Transverse colon (tissue), 4 donors: Measurements from ENCODE around the gene OCA2. TPM values are rescaled to one million over a fixed set of nuclear protein-coding genes. Genes with fewer than 3 reads are reported as not detected.

Source experiments
- DNase-seq: peaks from one replicate; pipeline ENCODE4 v3.0.0-alpha.2; 2019
- H3K27ac ChIP-seq, 4 donors: fragments of 200-600 bp; sonication (generic); 2 replicates each; pipeline ENCODE4 v1.5.1; 2016 to 2018; ENCODE audit warnings: inconsistent platforms in 4 of 4
- H3K27me3 ChIP-seq: fragments of 200-600 bp; sonication (generic); 2 replicates; pipeline ENCODE4 v1.5.1; 2017; ENCODE audit warnings: inconsistent platforms
- H3K36me3 ChIP-seq, 4 donors: fragments of 200-600 bp; sonication (generic); 2 replicates each; pipeline ENCODE4 v1.5.1; 2017 to 2019; ENCODE audit warnings: inconsistent platforms in 4 of 4
- H3K4me1 ChIP-seq, 4 donors: fragments of 200-600 bp; sonication (generic); 2 replicates each; pipeline ENCODE4 v1.5.1; 2017 to 2020; ENCODE audit warnings: inconsistent platforms in 4 of 4
- H3K4me3 ChIP-seq, 4 donors: fragments of 200-600 bp; sonication (generic); 1 replicate in 1 of 4; 2 replicates in 3 of 4; pipeline versions ENCODE4 v1.5.1 to v1.6.1; 2017 to 2019; ENCODE audit warnings: inconsistent platforms in 4 of 4
- H3K9me3 ChIP-seq, 2 donors: fragments of 200-600 bp; sonication (generic); 2 replicates each; pipeline ENCODE4 v1.5.1; 2017 to 2019; ENCODE audit warnings: inconsistent platforms in 2 of 2
- EP300 ChIP-seq: sonication (generic); formaldehyde crosslinking; IDR thresholded peaks from one replicate; pipeline ENCODE4 v1.6.1; 2017; ENCODE audit warnings: antibody characterized with exemption, low read depth
- POLR2A ChIP-seq: fragments of 450-650 bp; IDR thresholded peaks from one replicate; pipeline ENCODE4 v1.6.1; 2016; ENCODE audit warnings: antibody characterized with exemption, mild to moderate bottlenecking, moderate library complexity
- POLR2AphosphoS5 ChIP-seq, 3 donors: sonication (generic); formaldehyde crosslinking; IDR thresholded peaks; one replicate each; pipeline ENCODE4 v1.6.1; 2016; ENCODE audit warnings: antibody characterized with exemption in 3 of 3
- WGBS, 2 donors: methylation state at CpG; one replicate each; pipeline ENCODE4 v1.1.5; 2018; ENCODE audit warnings: low coverage in 1 of 2; 5-methylcytosine and 5-hydroxymethylcytosine counted together
- in situ Hi-C, 4 donors: fragments of 200-750 bp; cut with MboI; loops; one replicate each; pipeline versions ENCODE4 v1.15.0 to v1.15.1; 2017; ENCODE audit warnings: low sequenced_read_pairs in 3 of 4, low pct_ligation_motif_present in 1 of 4, low pct_unique_long_range_greater_than_20kb in 1 of 4
- intact Hi-C: fragments of 100-400 bp; cut with DNase I; formaldehyde crosslinking; loops from one replicate; pipeline ENCODE4 v1.15.1; 2023; ENCODE audit warnings: low total_unique reads
- total RNA-seq, 4 donors: library from RNA; depleted of rRNA; stranded (reverse); fragments of >200 nt; gene quantifications; one replicate each; pipeline ENCODE4 v1.1.0, GENCODE V29; 2016
- TF ChIP-seq, protein P1 (sequence below), 5 experiments: fragments of 200-600 bp in 3 of 5; fragments of 450-650 bp in 2 of 5; sonication (generic) in 3 of 5; IDR thresholded peaks; 1 replicate in 2 of 5; 2 replicates in 3 of 5; pipeline ENCODE4 v1.5.1; 2016 to 2017; ENCODE audit warnings: antibody characterized with exemption in 5 of 5, inconsistent platforms in 3 of 5, mild to moderate bottlenecking in 2 of 5, moderate library complexity in 1 of 5

OCA2 gene
- total RNA-seq, 4 donors from 2014 or later = 1.4 to 1.9 TPM; not detected in 2

DNA sequence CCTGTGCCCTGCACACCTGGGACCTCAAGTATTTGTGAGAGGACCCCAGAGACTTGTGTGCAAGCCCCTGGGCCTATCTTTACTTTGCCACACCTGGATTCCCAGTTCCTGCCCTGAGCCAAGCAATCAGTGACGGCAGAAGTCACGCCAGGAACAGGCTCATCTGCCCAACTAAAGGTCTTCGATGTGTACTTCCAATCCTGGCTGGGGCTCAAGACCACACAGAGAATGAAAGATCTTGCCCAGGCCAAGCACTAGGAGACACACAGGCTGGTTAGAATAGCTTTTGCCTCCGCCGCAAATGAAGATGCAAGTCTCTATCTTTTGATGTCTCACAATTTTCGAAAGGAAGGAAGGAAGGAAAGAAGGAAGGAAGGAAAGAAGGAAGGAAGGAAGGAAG lies 228.8 kb downstream of the OCA2 start:
- no peaks in the 10 kb centered on the region for H3K36me3 ChIP-seq
- H3K9me3 ChIP-seq = no peaks in the 10 kb centered on the region
- no peak for DNase-seq
- H3K4me3 ChIP-seq = no peak overlapping the region
- H3K27ac ChIP-seq = no peak overlapping the region
- no peaks in the 10 kb centered on the region for H3K27me3 ChIP-seq
- in situ Hi-C loops (no loop called here), intact Hi-C loops (no loop called here)
- 71% methylated on average over 6 of the region's 6 CpGs; no CpG with 5 or more reads in 1 of the 2 donors for WGBS, 2 donors
- H3K4me1 ChIP-seq = no peaks in the 10 kb centered on the region
- TF ChIP-seq POLR2AphosphoS5 (IDR thresholded peaks at IDR 0.05) = no peak
- TF ChIP-seq EP300 = no peak
- no peak for TF ChIP-seq POLR2A
- TF ChIP-seq, protein P1, sequence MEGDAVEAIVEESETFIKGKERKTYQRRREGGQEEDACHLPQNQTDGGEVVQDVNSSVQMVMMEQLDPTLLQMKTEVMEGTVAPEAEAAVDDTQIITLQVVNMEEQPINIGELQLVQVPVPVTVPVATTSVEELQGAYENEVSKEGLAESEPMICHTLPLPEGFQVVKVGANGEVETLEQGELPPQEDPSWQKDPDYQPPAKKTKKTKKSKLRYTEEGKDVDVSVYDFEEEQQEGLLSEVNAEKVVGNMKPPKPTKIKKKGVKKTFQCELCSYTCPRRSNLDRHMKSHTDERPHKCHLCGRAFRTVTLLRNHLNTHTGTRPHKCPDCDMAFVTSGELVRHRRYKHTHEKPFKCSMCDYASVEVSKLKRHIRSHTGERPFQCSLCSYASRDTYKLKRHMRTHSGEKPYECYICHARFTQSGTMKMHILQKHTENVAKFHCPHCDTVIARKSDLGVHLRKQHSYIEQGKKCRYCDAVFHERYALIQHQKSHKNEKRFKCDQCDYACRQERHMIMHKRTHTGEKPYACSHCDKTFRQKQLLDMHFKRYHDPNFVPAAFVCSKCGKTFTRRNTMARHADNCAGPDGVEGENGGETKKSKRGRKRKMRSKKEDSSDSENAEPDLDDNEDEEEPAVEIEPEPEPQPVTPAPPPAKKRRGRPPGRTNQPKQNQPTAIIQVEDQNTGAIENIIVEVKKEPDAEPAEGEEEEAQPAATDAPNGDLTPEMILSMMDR (IDR thresholded peaks at IDR 0.05) = no peak

- intact Hi-C loops = no loop called here
- WGBS, 2 donors = 88 to 93% methylated on average over 3 to 17 of the region's 17 CpGs
- Histone ChIP-seq H3K27me3 (no peaks in the 10 kb centered on the region), H3K9me3 (no peaks in the 10 kb centered on the region), H3K4me3 (no peak overlapping the region), H3K27ac (no peak overlapping the region), H3K36me3 (no peaks in the 10 kb centered on the region), H3K4me1 (no peaks in the 10 kb centered on the region)
- TF ChIP-seq EP300 (no peak), POLR2AphosphoS5 (IDR thresholded peaks at IDR 0.05) (no peak), POLR2A (no peak)
- TF ChIP-seq, protein P1 (IDR thresholded peaks at IDR 0.05) = no peak
- DNase-seq = no peak
- in situ Hi-C loops = no loop called here
These were observed 229.3 kb downstream of the OCA2 start for GRCh38 chr15:27869697-27870281.

GRCh38 chr15:27868828-27869404 lies 230.2 kb downstream of the OCA2 start:
- TF ChIP-seq, protein P1 (IDR thresholded peaks at IDR 0.05) = no peak
- no peaks in the 10 kb centered on the region for H3K36me3 ChIP-seq
- DNase-seq = no peak
- in situ Hi-C loops = no loop called here
- no peak overlapping the region for H3K4me3 ChIP-seq
- no peaks in the 10 kb centered on the region for H3K9me3 ChIP-seq
- no peaks in the 10 kb centered on the region for H3K4me1 ChIP-seq
- 84 to 86% methylated on average over 1 to 10 of the region's 10 CpGs for WGBS, 2 donors
- H3K27ac ChIP-seq = no peak overlapping the region
- intact Hi-C loops = no loop called here
- no peaks in the 10 kb centered on the region for H3K27me3 ChIP-seq

GRCh38 chr15:27867861-27868260 lies 231.3 kb downstream of the OCA2 start:
- in situ Hi-C loops (no loop called here), intact Hi-C loops (no loop called here)
- DNase-seq = no peak

More at GRCh38 chr15:27867861-27868260, 231.3 kb downstream of the OCA2 start:
- no peaks in the 10 kb centered on the region for H3K36me3 ChIP-seq
- no peaks in the 10 kb centered on the region for H3K9me3 ChIP-seq
- H3K4me3 ChIP-seq = no peak overlapping the region
- H3K4me1 ChIP-seq = no peaks in the 10 kb centered on the region
- WGBS, 2 donors = 40 to 75% methylated on average over 1 to 7 of the region's 7 CpGs
- TF ChIP-seq EP300 (no peak), POLR2A (no peak), POLR2AphosphoS5 (IDR thresholded peaks at IDR 0.05) (no peak)
- TF ChIP-seq, protein P1 (IDR thresholded peaks at IDR 0.05) = no peak
- H3K27ac ChIP-seq = no peak overlapping the region
- H3K27me3 ChIP-seq = no peaks in the 10 kb centered on the region
